Measurements from ENCODE around the gene TMEM94.
"Not testable (repeated sequence)": the region's sequence is repeated elsewhere in the genome, so short reads cannot be mapped to it uniquely, and the experiment has no call there.

Gene TMEM94

DNA sequence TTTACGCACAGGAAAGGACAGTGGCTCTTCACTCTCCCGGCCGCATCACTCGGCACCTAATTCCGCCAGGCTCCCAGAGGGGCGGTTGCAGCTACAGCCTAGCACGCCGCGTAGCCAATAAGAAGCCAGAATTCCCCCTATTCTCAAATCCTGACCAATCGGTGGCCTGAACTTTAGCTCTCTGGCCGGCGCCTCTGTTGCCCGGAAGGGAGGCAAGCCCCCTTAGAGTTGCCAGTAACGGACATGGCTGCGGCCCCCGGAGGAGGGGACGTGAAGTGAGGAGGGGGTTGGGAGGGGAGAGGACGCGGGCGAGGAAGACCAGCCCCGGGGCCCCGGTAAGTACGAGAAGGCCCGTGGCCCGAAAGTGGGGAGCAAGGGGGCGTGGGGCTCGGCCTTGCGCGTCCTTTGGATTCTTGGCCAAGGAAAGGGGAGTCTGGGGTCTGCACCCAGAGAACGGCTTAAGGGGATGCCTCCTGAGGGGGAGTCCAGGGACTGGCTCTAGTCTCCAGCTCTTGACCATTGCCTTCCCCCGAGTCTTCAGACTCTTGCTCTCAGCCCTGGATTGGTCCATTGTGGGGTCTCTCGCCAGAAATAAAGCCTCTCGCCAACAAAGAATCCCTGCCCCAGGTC, at the start of gene TMEM94:
Gene TMEM94 (plus strand): TSS at position 219 of the 630 bp plus-strand sequence. CDS start 15,271 bp downstream, outside the sequence.
- peak; percentile 94 for DNase-seq

DNA sequence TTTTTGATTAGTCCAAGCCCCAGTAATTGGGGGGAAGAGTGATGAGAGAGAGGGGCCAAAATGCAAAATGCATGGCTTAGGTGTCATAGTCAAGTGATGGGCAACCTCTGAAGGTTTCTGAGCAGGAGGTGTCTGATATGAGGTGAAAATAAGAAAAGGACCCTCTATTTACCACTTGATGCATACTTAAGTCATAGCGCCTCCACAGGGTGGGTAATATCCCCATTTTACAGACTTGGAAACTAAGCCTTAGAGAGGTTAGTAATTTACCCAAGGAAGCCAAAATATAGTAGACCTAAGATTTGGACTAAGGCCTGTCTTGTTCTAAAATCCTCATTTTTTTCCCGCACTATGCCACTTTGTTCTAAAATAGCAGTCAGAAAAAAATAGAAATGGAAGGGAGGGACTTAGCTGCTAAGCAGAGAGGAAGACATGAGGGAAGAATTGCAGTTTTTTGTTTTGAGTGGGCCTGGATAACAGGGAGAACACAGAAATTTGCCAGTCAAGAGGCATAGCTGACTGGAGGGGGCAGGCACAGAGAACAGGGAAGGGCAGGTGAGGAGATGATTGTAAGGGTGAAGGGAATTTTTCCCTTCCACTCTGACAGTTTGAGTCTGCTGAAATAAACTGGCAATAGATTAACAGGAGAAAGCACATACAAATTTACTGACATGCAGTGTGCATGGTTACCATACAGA, 48.6 kb upstream of the TMEM94 start:
- DNase-seq, result no peak

DNA sequence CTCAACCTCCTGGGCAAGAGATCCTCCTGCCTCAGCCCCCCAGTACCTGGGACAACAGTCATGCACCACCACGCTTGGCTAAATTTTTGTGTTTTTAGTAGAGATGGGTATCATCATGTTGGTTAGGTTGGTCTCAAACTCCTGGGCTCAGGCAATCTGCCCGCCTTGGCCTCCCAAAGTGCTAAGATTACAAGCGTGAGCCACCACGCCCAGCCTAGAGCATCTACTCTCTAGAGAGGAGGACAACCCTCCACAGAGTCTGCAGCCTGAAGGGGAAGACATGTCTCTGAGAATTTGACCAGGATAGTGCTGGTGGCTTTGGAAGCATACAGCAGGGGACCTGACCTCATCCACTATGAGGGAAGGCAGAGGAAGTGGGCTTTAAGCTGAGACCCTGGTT, 46.3 kb upstream of the TMEM94 start:
- DNase-seq, result no peak

DNA sequence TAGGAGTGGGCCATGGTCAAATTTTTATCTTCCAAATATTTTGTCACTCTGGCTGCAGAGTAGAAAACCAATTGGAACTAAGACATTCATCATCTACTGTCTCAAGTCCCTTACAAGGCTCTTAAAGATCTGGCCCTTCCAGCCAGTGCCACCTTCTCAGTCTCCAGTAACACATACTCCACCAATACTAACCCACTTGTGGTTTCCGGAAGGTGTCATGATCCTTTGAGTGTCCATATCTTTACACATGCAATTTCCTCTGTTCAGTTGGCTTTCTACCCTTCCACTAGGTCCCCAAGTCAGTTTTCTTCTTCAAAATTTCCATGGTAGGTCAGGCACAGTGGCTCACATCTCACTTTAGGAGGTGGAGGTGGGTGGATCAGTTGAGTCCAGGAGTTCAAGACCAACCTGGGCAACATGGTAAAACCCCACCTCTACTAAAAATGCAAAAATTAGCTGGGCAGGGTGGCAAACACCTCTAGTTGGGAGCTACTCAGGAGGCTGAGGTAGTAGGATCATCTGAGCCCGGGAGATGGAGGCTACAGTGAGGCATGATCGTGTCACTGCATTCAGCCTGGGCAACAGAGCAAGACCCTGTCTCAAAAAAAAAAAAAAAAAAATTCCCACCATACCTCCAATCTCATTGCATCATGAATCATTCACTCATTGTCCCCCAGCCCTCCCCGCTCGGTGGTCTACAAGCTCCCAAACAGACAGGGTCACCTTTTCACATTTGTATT, 44.9 kb upstream of the TMEM94 start:
- DNase-seq, result no peak

DNA sequence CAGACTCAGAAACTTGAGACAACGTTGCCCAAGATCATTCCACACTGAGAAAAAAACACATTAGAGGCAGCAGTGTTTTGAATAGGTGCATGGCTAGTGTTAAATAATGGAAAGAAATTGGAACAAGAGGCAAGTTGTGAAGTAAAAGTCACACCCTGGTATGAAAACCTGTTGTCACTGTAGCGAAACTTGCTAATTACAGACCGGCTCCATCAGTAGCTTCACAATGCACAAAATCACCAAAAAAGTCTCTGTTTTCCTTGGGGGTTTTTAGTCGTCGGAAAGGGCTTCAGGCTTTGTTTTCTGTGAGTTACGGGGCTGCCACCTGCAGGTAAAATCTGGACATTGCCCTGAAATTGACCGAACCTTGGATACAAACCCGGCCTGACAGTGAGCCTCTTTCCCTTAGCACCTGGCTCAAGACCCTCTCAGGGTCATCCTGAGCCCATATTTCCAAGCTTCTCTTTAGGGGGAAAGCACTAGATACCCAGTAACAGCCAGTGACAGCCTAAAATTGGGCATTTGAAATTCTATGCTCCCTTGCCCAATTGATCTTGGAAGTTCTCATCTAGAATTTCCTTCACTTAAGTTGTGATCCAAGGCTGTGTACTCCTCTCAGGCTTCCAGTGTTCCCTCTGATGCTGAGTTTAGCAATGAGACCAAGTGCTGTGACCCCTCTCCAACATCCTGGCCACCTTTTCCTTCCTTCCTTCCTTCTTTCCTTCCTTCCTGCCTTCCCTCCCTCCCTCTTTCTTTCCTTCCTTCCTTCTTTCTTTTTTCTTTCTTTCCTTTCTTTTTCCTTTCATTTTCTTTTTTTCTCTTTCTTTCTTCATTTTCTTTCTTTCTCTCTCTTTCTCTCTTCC, 43.7 kb upstream of the TMEM94 start:
- peak; percentile 74 for DNase-seq

DNA sequence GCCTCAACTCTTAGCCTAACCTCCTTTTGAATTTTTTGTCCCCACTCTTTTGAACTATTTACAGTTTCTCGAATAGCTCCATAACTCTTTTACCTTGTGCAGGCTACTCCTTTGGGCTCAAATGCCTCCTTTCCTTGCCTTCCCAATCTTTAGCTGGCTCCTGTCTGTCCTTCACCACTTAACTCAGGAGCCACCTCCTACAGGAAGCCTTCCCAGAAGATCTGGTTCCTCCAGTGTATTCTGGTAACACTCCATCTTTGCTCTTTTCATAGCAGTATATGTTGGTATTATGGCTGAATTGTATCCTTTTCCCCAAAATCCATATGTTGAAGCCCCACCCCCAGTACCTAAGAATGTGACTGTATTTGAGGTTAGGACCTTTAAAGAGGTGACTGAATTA, 41.9 kb upstream of the TMEM94 start:
- no peak for DNase-seq

DNA sequence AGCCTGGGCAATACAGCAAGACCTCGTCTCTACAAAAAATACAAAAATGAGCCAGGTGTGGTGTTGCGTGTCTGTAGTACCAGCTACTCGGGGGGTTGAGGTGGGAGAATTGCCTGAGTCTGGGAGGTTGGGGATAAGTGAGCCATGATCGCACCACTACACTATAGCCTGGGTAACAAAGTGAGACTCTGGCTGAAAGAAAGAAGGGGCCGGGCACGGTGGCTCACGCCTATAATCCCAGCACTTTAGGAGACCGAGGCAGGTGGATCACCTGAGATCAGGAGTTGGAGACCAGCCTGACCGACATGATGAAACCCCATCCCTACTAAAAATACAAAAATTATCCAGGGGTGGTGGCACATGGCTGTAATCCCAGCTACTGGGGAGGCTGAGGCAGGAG, 40.4 kb upstream of the TMEM94 start:
- no peak for DNase-seq

DNA sequence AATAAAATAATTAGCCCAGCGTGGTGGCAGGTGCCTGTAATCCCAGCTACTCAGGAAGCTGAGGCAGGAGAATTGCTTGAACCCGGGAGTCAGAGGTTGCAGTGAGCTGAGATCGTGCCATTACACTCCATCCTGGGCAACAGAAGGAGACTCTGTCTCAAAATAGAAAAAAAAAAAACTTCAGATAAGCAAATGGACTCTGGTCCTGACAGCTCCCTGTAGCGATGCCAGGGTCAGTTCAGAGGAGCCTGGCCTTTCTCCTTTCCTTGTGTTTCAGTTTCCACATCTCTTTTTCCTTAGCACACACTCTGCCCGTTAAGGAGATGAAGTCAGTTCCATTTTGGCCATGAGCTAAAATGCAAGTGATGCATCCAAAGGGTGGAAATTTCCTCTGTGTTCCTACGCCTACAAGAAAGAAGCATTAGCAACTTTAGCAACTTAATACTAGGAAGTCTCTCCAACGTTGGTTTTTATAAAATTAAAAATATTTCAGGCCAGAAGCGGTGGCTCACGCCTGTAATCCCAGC, 39.3 kb upstream of the TMEM94 start:
- DNase-seq, result no peak

DNA sequence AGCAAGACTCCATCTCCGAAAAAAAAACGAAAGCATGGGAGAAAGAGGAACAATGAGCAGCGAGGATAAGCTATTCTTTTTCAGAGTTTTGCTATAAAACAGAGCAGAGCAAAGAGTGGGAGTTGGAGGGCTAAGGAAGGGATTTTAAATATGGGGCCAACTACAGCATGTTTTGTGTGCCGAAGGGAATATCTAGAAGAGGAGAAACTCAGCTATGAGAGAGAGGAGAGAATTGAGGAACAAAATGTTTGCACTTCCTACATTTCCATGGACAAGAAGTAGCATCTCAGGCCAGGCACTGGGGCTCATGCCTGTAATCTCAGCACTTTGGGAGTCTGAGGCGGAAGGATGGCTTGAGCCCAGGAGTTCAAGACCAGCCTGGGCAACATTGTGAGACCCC, 37.9 kb upstream of the TMEM94 start:
- no peak for DNase-seq

DNA sequence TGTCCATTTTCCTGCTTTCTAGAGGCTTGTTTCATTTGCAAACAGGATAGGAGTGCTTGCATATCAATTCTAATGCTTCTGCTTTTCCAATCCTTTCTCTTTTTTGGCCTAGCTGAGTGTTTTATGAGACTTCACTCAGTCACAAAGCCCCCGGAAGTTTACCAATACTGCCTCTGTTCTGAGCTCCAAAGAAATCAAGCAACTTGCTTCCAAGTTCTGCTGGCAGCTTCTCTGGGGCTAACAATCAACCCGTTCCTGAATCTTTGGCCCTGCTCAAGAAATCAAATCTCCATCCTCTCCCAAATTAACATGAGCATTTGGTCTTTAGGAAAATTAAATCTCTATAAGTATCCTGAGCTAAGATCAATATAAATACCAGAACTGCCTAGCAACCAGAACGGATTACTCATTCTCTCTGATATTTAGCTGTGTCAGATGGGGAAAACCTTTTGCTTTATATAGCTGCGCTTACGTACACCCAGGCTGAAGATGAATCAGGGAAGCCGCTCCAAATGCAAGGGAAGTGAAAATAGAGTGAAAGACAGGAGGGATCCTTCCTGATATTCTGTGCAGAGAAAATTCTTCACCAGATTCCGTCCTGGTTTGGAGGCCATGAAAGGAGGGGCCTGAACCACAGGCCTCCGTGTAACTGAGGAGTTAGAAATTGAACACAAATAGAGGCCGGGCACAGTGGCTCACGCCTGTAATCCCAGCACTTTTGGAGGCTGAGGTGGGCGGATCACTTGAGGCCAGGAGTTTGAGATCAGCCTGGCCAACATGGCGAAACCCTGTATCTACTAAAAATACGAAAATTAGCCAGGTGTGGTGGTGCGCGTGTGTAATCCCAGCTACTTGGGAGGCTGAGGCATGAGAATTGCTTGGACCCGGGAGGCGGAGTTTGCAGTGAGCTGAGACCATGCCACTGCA, 27.6 kb upstream of the TMEM94 start:
- DNase-seq, result peak; percentile 41

DNA sequence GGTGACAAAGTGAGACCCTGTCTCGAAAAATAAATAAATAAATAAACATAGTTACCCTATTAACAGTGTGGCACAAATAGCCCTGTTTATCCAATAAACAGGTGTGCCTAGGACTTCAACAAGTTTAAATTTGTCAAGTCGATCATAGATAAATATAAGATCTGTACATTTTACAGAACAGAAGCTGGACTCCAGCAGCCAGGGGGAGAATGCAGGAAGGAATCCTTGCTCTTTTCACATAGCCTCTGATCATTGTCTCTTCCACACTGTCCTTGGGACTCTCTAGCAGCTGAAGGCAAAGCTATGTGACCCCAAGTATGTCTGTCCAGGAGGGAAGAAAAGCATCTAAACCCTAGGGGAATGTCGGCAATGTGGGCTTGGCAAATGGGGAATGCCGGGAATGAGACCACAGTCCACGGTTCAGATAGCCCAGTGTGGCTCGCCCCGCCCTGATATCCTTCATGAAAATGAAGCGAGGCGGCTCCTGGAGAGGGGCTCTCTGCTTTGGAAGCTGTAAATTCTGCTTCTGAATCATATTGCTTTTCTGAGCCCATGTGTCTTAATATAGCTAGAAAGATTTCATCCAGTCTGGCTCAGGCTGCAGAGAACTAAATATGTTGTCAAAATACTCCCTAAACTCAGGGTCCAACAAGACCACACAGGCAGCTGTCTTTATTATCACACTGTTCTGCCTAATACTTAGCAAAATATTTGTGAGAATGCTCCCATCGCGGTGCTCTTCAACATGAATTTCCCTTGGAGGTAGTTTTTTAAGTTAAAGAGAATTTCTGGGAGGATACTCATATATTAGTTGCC, 26.1 kb upstream of the TMEM94 start:
- DNase-seq, result no peak

DNA sequence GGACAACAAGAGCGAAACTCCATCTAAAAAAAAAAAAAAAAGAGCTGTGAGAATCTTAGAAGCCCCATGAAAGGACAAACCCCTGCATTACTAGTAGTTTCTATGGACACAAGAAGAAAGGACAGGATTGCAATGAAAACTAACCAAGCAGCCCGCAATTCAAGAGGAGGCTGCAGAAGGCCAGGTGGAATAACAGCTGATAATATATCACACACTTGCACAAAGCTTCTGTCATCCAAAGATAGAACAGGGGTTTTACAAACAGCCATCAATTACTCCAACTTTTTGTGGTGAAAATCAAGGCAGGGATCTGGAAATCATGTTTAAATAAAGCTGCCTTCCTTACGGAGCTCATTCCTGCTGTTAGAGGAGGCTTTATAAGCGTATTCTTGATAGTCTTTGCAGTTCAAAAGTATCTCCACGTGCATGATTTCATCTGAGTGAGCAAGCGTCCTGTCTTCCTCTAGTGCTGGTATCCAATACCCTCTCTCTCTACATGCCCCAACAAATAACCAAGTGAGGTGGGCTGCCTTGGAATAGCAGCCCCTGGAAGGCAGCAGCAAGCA, 23.1 kb upstream of the TMEM94 start:
- no peak for DNase-seq

DNA sequence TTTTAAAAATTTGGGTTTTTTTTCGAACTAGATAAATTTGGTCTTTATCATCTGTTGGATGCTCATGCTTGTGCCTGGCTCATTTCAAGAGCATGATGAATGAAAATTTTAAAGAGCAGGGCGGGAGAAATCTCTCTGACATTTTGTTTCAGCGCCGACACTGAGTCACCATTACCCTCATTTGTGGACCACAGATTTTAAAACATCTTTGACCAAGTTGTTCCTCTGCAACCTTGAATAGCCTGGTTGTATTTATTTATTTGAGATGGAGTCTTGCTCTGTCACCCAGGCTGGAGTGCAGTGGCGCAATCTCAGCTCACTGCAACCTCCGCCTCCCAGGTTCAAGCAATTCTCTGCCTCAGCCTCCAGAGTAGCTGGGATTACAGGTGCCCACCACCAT, 22.0 kb upstream of the TMEM94 start:
- not testable (repeated sequence) for DNase-seq

DNA sequence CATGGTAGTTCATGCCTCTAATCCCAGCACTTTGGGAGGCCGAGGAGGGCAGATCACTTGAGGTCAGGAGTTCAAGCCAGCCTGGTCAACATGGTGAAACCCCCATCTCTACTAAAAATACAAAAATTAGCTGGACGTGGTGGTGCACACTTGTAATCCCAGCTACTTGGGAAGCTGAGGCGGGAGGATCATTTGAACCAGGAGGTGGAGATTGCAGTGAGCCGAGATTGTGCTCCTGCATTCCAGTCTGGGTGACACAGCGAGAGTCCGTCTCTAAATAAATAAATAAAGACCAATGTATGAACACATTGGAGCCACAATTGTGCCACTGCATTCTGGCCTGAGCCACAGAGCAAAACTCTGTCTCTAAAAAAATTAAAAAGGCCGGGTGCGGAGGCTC, 19.0 kb upstream of the TMEM94 start:
- not testable (repeated sequence) for DNase-seq

DNA sequence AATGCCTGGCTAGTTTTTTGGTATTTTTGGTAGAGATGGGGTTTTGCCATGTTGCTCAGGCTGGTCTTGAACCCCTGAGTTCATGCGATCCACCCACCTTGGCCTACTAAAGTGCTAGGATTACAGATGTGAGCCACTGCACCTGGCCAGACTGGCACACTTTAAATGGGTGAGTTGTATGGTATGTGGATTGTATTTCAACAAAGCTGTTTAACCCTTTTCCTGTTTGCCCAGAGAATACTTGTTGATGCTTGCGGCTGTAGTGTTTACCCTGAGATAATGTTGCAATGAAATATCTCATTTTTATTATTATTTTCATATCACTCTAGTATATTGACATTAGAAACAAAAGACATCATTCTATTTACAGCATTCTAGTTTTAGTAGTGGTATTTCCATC, 17.1 kb upstream of the TMEM94 start:
- no peak for DNase-seq

DNA sequence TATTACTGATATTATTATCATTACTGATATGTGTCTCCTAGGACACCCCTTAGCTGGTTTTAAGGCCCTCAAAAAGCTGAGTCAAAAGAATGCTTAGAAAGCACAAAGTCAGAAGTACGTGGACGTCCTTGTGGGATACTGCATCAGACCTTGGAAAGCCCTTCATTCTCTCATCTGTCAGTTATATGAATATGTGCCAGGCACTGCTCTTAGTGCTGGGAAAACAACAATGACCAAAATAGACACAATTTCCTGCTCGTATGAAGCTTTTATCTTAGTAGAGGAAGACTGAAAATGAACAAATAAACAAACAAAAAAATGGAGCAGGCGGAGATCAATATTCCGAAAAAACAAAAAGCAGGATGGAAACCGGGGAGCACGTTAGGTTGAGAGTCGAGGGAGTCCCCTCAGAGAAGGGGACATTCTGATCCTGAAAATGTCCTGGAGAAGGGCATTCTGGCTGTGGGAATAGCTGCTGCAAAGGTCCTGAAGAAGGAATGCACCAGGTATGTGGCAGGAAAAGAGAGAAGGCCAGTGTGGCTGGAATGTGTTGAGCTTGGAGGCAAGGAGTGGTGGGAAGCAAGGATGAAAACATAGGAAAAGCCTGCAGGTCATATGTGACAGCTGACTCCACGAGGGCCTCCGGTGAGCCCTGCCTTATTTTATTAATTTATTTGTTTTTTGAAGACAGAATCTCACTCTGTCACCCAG, 15.5 kb upstream of the TMEM94 start:
- no peak for DNase-seq

DNA sequence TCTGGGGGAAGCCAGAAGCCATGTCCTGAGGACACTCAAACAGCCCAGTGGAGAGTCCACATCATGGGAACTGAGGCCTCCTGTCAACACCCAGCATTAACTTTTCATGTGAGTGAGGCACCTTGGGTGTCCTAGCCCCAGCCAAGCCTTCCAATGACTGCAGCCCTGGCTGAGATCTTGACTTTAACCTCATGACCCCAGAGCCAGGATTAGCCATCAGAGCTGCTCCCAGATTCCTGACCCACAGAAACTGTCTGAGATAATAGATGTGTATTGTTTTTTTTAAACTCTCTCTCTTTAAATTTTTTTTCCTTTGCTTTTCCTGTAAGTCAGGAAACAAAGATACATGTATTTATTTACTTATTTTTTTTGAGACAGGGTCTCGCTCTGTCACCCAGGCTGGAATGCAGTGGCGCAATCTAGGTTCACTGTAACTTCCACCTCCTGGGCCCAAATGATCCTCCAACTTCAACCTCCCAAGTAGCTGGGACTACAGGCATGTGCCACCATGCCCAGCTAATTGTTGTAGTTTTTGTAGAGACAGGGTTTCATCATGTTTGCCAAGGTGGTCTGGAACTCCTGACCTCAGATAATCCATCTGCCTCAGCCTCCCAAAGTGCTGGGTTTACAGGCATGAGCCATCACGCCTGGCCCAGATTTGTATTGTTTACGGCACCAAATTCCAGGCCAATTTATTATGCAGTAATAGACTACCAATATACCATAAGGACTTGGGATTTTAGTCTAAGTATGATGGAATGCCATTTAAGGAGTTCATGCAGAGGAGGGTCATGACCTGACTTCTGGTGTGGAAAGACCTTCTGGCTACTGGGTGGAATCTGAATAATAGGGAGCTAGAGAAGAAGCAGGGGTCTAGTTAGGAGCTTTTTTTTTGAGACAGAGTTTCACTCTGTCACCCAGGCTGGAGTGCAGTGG, 14.0 kb upstream of the TMEM94 start:
- DNase-seq, result no peak

DNA sequence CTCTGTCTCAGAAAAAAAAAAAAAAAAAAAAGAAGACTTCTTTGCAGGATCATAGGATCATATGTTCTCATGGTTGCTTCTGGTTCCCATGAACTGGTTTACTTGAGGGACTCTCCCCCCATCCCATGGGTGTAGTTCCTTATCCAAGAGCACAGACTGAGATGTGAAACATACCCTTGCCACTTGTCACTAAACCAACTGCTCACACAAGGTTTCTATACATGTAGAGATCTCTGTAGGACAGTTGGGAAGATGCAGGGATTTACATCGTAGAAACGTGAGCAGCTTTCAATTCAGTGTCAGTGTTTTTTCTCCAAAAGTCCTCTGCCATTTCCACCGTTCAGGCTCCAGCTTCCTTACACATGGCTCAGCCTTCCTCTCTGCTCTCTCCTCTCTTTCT, 11.1 kb upstream of the TMEM94 start:
- no peak for DNase-seq

DNA sequence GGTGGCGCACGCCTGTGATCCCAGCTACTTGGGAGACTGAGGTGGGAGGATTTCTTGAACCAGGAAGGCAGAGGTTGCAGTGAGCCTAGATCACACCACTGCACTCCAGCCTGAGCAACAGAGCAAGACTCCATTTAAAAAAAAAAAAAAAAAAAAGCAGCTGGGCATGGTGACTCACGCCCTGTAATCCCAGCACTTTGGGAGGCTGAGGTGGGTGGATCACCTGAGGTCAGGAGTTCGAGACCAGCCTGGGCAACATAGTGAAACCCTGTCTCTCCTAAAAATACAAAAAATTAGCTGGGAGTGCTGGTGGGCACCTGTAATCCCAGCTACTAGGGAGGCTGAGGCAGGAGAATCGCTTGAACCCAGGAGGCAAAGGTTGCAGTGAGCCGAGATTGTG, 10.5 kb upstream of the TMEM94 start:
- DNase-seq, result not testable (repeated sequence)

All from CD4-positive, alpha-beta T cell treated with Interleukin-15 for 1 hour (primary cell).